ENCODE data around the gene ABTB2.

GRCh38 chr11:34356576-34356912, 1.3 kb downstream of the ABTB2 start:
- no peak for TF ChIP-seq CTCF (conservative IDR thresholded peaks at IDR 0.05; ENCODE audit: low read length)
- no peak for TF ChIP-seq EZH2phosphoT487 (IDR thresholded peaks at IDR 0.05; ENCODE audit: borderline replicate concordance, low read depth, low read length)
